ENCODE measurements around the gene IKZF2.

The IKZF2 gene

GRCh38 chr2:212979799-212980198, 171.6 kb downstream of the IKZF2 start:
- Histone ChIP-seq H3K4me3 (no peak overlapping the region), H3K27ac (no peak overlapping the region)
- DNase-seq (ENCODE audit: low spot score): no peak
- no peak for TF ChIP-seq CTCF (IDR thresholded peaks at IDR 0.05)

GRCh38 chr2:212979046-212979612, 172.3 kb downstream of the IKZF2 start:
- no peak for DNase-seq (ENCODE audit: low spot score)
- no peak overlapping the region for H3K4me3 ChIP-seq
- no peak overlapping the region for H3K27ac ChIP-seq
- TF ChIP-seq CTCF (IDR thresholded peaks at IDR 0.05): no peak

- H3K27ac ChIP-seq: no peak overlapping the region
- no peak for TF ChIP-seq CTCF (IDR thresholded peaks at IDR 0.05)
- DNase-seq (ENCODE audit: low spot score): no peak
- H3K4me3 ChIP-seq: no peak overlapping the region
Observed at GRCh38 chr2:212977152-212977551, 174.3 kb downstream of the IKZF2 start.

- TF ChIP-seq CTCF (IDR thresholded peaks at IDR 0.05): no peak
- H3K27ac ChIP-seq: no peak overlapping the region
- DNase-seq (ENCODE audit: low spot score): no peak
- H3K4me3 ChIP-seq: no peak overlapping the region
Observed at GRCh38 chr2:212975333-212975732, 176.1 kb downstream of the IKZF2 start.

- Histone ChIP-seq H3K4me3 (no peak overlapping the region), H3K27ac (no peak overlapping the region)
- TF ChIP-seq CTCF (IDR thresholded peaks at IDR 0.05): no peak
- no peak for DNase-seq (ENCODE audit: low spot score)
Observed at GRCh38 chr2:212974692-212975091, 176.7 kb downstream of the IKZF2 start.

GRCh38 chr2:212973347-212973746, 178.1 kb downstream of the IKZF2 start:
- no peak for DNase-seq (ENCODE audit: low spot score)
- TF ChIP-seq CTCF (IDR thresholded peaks at IDR 0.05): no peak
- H3K27ac ChIP-seq: no peak overlapping the region
- H3K4me3 ChIP-seq: no peak overlapping the region

- Histone ChIP-seq H3K4me3 (no peak overlapping the region), H3K27ac (no peak overlapping the region)
- TF ChIP-seq CTCF (IDR thresholded peaks at IDR 0.05): no peak
- no peak for DNase-seq (ENCODE audit: low spot score)
Observed at GRCh38 chr2:212970132-212970531, 181.3 kb downstream of the IKZF2 start.
